SIG-M5 (cell line): ENCODE results near the gene TMEM63C.

Experiments used
- DNase-seq: peaks from one replicate; lab custom pipeline; 2025; lab: John Stamatoyannopoulos, UW

The TMEM63C gene

GRCh38 chr14:77224212-77224611 is 42.6 kb downstream of the TMEM63C start:
- DNase-seq = no peak

GRCh38 chr14:77225254-77225653 is 43.7 kb downstream of the TMEM63C start:
- DNase-seq = no peak

- no peak for DNase-seq
These were observed 44.4 kb downstream of the TMEM63C start for GRCh38 chr14:77225892-77226557.

- DNase-seq = no peak
These were observed 46.5 kb downstream of the TMEM63C start for GRCh38 chr14:77228056-77228455.

- no peak for DNase-seq
These were observed 49.3 kb downstream of the TMEM63C start for GRCh38 chr14:77230914-77231313.

DNA sequence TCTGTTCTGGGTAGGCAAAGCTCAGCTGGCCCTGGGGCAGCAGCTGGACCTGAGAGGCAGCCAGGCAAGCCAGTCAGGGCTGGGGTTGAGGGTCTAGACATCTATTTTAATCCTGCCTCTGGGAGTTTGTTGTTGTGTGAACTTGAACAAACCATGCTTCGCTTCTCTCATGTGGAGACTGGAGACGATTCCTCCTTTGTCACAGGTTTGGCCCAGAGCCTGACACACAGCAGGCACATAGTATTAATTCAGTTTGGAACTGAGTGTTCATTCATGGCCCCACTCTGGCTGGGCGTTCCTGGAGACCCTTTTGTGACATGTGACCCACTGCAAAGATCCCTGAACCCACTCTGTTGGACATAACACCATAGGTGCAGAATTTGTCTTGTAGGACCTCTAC is 50.1 kb downstream of the TMEM63C start:
- DNase-seq = no peak

DNA sequence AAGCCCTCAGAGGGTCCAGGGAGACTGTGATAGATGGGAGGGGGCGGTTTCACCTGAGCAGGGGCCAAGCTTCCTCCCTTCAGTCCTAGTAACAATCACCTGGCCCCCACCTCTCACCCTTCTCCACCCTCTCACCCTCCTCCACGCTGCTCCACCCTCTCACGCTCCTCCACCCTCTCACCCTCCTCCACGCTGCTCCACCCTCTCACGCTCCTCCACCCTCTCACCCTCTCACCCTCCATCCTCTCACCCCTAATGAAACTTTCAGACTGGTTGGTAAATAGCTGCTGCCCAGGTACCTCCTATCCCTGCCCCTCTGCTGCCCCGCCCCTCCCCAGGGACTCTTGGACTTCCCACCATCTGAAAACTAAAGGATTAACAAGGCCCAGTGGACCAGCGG is 55.2 kb downstream of the TMEM63C start:
- no peak for DNase-seq

- DNase-seq = no peak
These were observed 56.8 kb downstream of the TMEM63C start for GRCh38 chr14:77238356-77238755.

- no peak for DNase-seq
These were observed 57.4 kb downstream of the TMEM63C start for GRCh38 chr14:77238996-77239395.

- DNase-seq = no peak
These were observed 57.8 kb downstream of the TMEM63C start for GRCh38 chr14:77239412-77239811.

GRCh38 chr14:77240336-77240915 is 58.8 kb downstream of the TMEM63C start:
- no peak for DNase-seq

DNA sequence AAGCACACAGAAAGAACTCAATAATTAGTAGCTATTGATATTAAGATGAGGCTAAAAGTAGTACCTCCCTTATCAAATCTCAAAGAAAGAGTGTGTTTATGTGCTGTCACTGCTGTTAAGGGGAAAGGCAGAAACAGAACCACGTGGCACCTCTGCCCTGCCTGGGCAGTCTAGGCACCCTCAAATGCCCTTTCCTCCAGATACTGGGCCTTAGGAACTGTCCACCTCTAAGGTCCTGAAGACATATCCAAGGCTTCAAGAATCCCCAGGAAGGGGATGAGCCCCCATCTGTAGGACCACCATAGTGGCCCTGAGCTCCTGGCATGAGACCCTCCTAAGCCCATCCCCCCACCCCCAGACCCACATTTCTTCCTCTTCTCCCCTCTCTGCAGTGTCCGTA is 60.4 kb downstream of the TMEM63C start:
- DNase-seq = no peak

DNA sequence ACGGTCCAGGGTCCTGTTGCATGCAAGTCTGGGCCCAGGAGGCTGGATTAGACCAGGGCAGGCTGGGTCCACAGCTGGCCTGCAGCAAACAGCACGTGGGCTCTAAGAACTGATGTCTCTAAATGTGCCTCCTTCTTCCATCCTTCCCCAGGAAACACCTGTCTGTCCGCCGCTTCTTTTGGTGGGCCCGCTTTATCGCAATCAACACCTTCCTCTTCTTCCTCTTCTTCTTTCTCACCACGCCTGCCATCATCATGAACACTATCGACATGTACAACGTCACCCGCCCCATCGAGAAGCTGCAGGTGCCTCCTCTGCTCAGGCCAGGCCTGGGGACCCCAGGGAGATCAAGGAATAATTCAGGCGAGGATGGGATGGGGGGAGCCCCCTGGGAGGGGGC is 61.2 kb downstream of the TMEM63C start:
- no peak for DNase-seq

DNA sequence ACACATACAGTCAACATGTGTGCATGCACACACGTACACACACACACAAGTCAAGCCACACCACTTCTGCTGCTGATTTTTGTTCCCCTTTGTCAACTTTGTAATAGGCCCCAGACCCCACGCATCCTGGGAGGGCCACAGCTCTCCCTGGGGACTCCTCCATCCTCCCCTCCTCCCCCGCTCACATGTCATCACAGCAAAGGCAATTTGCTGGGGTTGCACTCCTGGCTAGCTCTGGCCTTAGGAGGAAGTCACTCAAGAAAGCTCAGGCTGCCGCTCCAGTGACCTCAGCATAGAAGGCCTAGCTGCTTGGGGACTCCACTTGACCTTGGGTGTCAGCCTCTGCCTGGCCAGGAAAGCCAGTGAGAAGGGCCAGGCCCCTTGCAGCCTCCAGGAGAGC is 62.3 kb downstream of the TMEM63C start:
- no peak for DNase-seq

DNA sequence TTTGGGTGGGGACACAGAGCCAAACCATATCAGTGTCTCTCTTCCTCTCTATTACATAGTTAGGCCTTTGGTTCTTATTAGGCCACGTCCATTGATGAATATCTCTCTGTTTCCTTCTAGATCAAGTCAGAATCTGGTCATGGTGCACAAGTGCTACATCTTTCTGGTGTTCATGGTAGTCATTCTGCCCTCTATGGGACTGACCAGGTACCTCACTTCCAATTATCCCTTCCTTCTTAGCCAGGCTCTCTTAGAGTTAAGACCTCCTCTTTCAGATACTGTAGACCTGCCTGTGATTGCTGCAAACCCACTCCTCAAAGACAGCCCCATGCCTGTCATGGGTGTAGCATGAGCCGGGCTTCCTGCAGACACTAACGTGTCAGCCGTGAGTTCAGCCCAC is 64.2 kb downstream of the TMEM63C start:
- DNase-seq = no peak

DNA sequence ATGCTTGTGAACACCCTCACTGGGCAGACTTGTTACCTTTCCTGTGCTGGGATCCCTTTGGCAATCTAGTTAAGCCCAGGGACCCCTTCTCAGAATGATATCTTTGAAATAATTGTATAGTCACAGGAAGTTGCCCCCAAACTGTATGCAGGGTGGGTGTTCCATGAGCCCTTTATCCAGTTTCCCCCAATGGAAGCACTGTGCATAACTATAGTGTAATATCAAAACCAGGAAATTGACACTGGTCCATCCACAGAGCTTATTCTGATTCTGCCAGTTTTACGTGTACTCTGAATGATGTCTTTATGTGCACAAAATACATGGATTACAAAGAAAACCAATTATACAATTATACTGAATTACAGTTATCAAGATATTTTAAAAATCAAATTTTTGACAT is 65.2 kb downstream of the TMEM63C start:
- DNase-seq = no peak

GRCh38 chr14:77248666-77249065 is 67.1 kb downstream of the TMEM63C start:
- DNase-seq = no peak

DNA sequence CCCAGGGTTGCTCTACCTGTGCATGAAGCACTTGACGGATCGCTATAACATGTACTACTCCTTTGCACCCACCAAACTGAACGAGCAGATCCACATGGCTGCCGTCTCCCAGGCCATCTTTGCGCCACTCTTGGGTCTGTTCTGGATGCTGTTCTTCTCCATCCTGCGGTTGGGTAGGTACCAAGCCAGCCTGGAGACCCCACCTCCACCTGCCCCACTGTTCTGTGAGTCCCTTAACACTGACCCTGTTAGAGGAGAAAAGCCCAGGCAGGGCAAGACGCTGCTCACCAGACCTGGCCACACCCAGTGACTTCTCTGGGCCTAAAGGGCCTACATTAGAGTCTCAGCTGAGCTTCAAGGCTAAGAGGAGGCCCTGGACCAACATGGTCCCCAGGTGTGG is 67.7 kb downstream of the TMEM63C start:
- DNase-seq = no peak

- DNase-seq = no peak
These were observed 69.3 kb downstream of the TMEM63C start for GRCh38 chr14:77250927-77251326.

DNA sequence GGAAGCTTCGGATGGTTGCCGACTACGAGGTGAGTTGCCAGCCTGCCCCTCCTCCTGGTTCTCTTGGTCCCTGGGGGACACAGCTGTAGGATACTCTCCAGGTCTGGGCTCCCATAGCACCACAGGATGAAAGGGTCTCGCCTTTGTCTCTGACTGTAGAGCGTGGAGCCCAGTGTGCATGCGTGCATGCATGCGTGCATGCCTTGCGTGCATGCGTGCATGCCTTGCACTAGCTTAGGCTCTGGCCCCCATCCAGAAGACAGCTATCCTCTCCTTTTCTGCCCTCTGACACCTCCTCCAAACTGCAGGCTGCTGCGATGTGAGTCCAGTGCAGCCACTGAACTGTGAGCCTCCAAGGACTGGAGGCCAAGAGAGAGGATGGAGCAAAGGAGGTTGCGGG is 70.3 kb downstream of the TMEM63C start:
- no peak for DNase-seq

- no peak for DNase-seq
These were observed 72.0 kb downstream of the TMEM63C start for GRCh38 chr14:77253333-77254190.

- DNase-seq = no peak
These were observed 75.1 kb downstream of the TMEM63C start for GRCh38 chr14:77256694-77257093.

DNA sequence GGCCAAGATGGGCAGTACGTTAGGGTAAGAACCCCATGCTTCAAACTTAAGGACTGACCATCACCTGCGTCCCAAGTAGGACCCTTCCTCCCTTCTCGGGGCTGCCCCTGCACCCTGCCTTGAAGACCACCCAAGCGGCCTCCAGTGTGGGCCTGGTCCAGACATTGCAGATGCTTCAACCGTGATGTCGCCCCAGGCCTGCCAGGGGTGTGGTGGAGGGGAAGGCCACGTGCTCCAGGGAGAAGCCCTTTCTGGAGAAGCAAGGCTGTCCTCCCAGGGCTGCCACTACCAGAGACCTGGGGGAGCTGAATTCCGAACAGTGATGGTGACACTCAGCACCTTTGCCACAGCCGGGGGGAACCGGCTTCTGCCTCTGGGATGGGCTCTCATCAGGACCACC is 76.1 kb downstream of the TMEM63C start:
- DNase-seq = no peak
